Measurements from ENCODE around the gene CD164L2.

Gene CD164L2

GRCh38 chr1:27380766-27381733 lies 2.1 kb downstream of the CD164L2 start:
- no peak overlapping the region for H3K4me3 ChIP-seq (ENCODE audit: low read length)
- peaks cover 6% of the 10 kb centered on the region for H3K4me1 ChIP-seq (ENCODE audit: low read length)
- no peak for TF ChIP-seq EZH2phosphoT487 (IDR thresholded peaks at IDR 0.05; ENCODE audit: low read depth)
- no peak for TF ChIP-seq CTCF (IDR thresholded peaks at IDR 0.05; ENCODE audit: low read depth, low read length)
- no peaks in the 10 kb centered on the region for H3K27me3 ChIP-seq (ENCODE audit: low read depth, low read length)
- no peaks in the 10 kb centered on the region for H3K79me2 ChIP-seq (ENCODE audit: low read length)
- H3K27ac ChIP-seq (ENCODE audit: low read length), result no peak overlapping the region
- H3K36me3 ChIP-seq (replicated peaks; ENCODE audit: low read depth, low read length), result no peaks in the 10 kb centered on the region
- no peak overlapping the region for H2AFZ ChIP-seq (ENCODE audit: low read depth, low read length)
- H3K9ac ChIP-seq (ENCODE audit: low read length), result no peak overlapping the region
- no peaks in the 10 kb centered on the region for H3K9me3 ChIP-seq (ENCODE audit: insufficient read depth, low read length)
- H3K4me2 ChIP-seq (ENCODE audit: low read length), result no peak overlapping the region
- no peaks in the 10 kb centered on the region for H4K20me1 ChIP-seq (ENCODE audit: insufficient read depth, low read length)

GRCh38 chr1:27380224-27380623 lies 2.9 kb downstream of the CD164L2 start:
- Histone ChIP-seq H4K20me1 (ENCODE audit: insufficient read depth, low read length) (no peaks in the 10 kb centered on the region), H3K9ac (ENCODE audit: low read length) (no peak overlapping the region), H3K9me3 (ENCODE audit: insufficient read depth, low read length) (no peaks in the 10 kb centered on the region), H3K4me3 (ENCODE audit: low read length) (no peak overlapping the region), H3K4me2 (ENCODE audit: low read length) (no peak overlapping the region), H3K36me3 (replicated peaks; ENCODE audit: low read depth, low read length) (no peaks in the 10 kb centered on the region), H3K27me3 (ENCODE audit: low read depth, low read length) (no peaks in the 10 kb centered on the region), H3K27ac (ENCODE audit: low read length) (no peak overlapping the region), H3K4me1 (ENCODE audit: low read length) (peaks cover 6% of the 10 kb centered on the region), H3K79me2 (ENCODE audit: low read length) (no peaks in the 10 kb centered on the region), H2AFZ (ENCODE audit: low read depth, low read length) (no peak overlapping the region)
- TF ChIP-seq CTCF (IDR thresholded peaks at IDR 0.05; ENCODE audit: low read depth, low read length) (no peak), EZH2phosphoT487 (IDR thresholded peaks at IDR 0.05; ENCODE audit: low read depth) (no peak)

GRCh38 chr1:27379564-27380122 lies 3.5 kb downstream of the CD164L2 start:
- Histone ChIP-seq H3K27me3 (ENCODE audit: low read depth, low read length) (no peaks in the 10 kb centered on the region), H4K20me1 (ENCODE audit: insufficient read depth, low read length) (no peaks in the 10 kb centered on the region), H3K4me1 (ENCODE audit: low read length) (peaks cover 6% of the 10 kb centered on the region), H3K9ac (ENCODE audit: low read length) (no peak overlapping the region), H3K9me3 (ENCODE audit: insufficient read depth, low read length) (no peaks in the 10 kb centered on the region), H3K79me2 (ENCODE audit: low read length) (no peaks in the 10 kb centered on the region), H2AFZ (ENCODE audit: low read depth, low read length) (no peak overlapping the region), H3K4me3 (ENCODE audit: low read length) (no peak overlapping the region), H3K36me3 (replicated peaks; ENCODE audit: low read depth, low read length) (no peaks in the 10 kb centered on the region), H3K4me2 (ENCODE audit: low read length) (no peak overlapping the region), H3K27ac (ENCODE audit: low read length) (no peak overlapping the region)
- no peak for TF ChIP-seq EZH2phosphoT487 (IDR thresholded peaks at IDR 0.05; ENCODE audit: low read depth)
- no peak for TF ChIP-seq CTCF (IDR thresholded peaks at IDR 0.05; ENCODE audit: low read depth, low read length)

GRCh38 chr1:27377760-27378495 lies 5.2 kb downstream of the CD164L2 start:
- no peak overlapping the region for H3K4me3 ChIP-seq (ENCODE audit: low read length)
- H3K36me3 ChIP-seq (replicated peaks; ENCODE audit: low read depth, low read length), result no peaks in the 10 kb centered on the region
- H4K20me1 ChIP-seq (ENCODE audit: insufficient read depth, low read length), result no peaks in the 10 kb centered on the region
- H3K9me3 ChIP-seq (ENCODE audit: insufficient read depth, low read length), result no peaks in the 10 kb centered on the region
- H2AFZ ChIP-seq (ENCODE audit: low read depth, low read length), result no peak overlapping the region
- H3K9ac ChIP-seq (ENCODE audit: low read length), result no peak overlapping the region
- H3K27ac ChIP-seq (ENCODE audit: low read length), result no peak overlapping the region
- no peaks in the 10 kb centered on the region for H3K79me2 ChIP-seq (ENCODE audit: low read length)
- TF ChIP-seq EZH2phosphoT487 (IDR thresholded peaks at IDR 0.05; ENCODE audit: low read depth) (no peak), CTCF (IDR thresholded peaks at IDR 0.05; ENCODE audit: low read depth, low read length) (no peak)
- H3K4me1 ChIP-seq (ENCODE audit: low read length), result peaks cover 6% of the 10 kb centered on the region
- H3K4me2 ChIP-seq (ENCODE audit: low read length), result no peak overlapping the region
- H3K27me3 ChIP-seq (ENCODE audit: low read depth, low read length), result no peaks in the 10 kb centered on the region
